Mesothelial cell of epicardium (in vitro differentiated cells): ENCODE measurements around the gene MYL6B. TPM values are rescaled to one million over a fixed set of nuclear protein-coding genes. Genes with fewer than 3 reads are reported as not detected.

Source experiments
- DNase-seq, 2 experiments: peaks; one replicate each; pipeline ENCODE4 v3.0.0; 2021; ENCODE audit warnings: low spot score in 2 of 2; ENCODE audit not compliant: unreplicated experiment in 2 of 2
- H3K27ac Mint-ChIP-seq: 2 replicates; pipeline ENCODE4 v1.8.0; 2021; ENCODE audit warnings: mixed read lengths
- H3K27me3 Mint-ChIP-seq: 2 replicates; pipeline ENCODE4 v1.8.0; 2021; ENCODE audit warnings: low read depth, mixed read lengths
- H3K36me3 Mint-ChIP-seq: 2 replicates; pipeline ENCODE4 v1.8.0; 2021; ENCODE audit warnings: mixed read lengths
- H3K4me1 Mint-ChIP-seq: 2 replicates; pipeline ENCODE4 v1.8.0; 2021; ENCODE audit warnings: mixed read lengths
- H3K4me3 Mint-ChIP-seq: 2 replicates; pipeline ENCODE4 v1.8.0; 2021; ENCODE audit warnings: mild to moderate bottlenecking, moderate library complexity, mixed read lengths
- H3K9me3 Mint-ChIP-seq: 2 replicates; pipeline ENCODE4 v1.8.0; 2021; ENCODE audit warnings: mixed read lengths
- CTCF ChIP-seq: fragments of 200-600 bp; sonication (generic); IDR thresholded peaks from one replicate; pipeline ENCODE4 v1.5.0; 2021; ENCODE audit warnings: antibody characterized with exemption; ENCODE audit not compliant: unreplicated experiment
- total RNA-seq: library from RNA; stranded (reverse); gene quantifications from 3 replicates; pipeline ENCODE4 v1.2.1, GENCODE V29; 2021

Gene MYL6B
- total RNA-seq, result 150 to 151 TPM (median 150 TPM) in 3 replicates

GRCh38 chr12:56152132-56152755, at the start of gene MYL6B:
Gene MYL6B (plus strand): TSS chr12:56152587. CDS start chr12:56153919, 1,332 bp downstream.
- DNase-seq, result peak; percentile 87 to 89
- TF ChIP-seq CTCF, result no peak
- H3K4me3 Mint-ChIP-seq, result peak within 1 kb of the TSS; percentile 93
- H3K4me1 Mint-ChIP-seq, result peaks cover 28% of the 10 kb centered on the region
- peaks cover 11% of the 10 kb centered on the region for H3K36me3 Mint-ChIP-seq
- H3K27ac Mint-ChIP-seq, result peak within 1 kb of the TSS; percentile 96
- no peaks in the 10 kb centered on the region for H3K9me3 Mint-ChIP-seq
- no peaks in the 10 kb centered on the region for H3K27me3 Mint-ChIP-seq

- no peak overlapping the region for H3K27ac Mint-ChIP-seq
- no peak for DNase-seq
- no peaks in the 10 kb centered on the region for H3K9me3 Mint-ChIP-seq
- H3K4me1 Mint-ChIP-seq, result peaks cover 29% of the 10 kb centered on the region
- no peaks in the 10 kb centered on the region for H3K27me3 Mint-ChIP-seq
- TF ChIP-seq CTCF, result no peak
- no peak overlapping the region for H3K4me3 Mint-ChIP-seq
- H3K36me3 Mint-ChIP-seq, result peaks cover 19% of the 10 kb centered on the region
Observed at GRCh38 chr12:56102683-56103065, 49.7 kb upstream of the MYL6B start.

GRCh38 chr12:56103066-56103711, 49.2 kb upstream of the MYL6B start:
- H3K9me3 Mint-ChIP-seq, result no peaks in the 10 kb centered on the region
- peaks cover 29% of the 10 kb centered on the region for H3K4me1 Mint-ChIP-seq
- TF ChIP-seq CTCF, result no peak
- DNase-seq, result no peak
- peak overlapping the region; percentile 96 for H3K4me3 Mint-ChIP-seq
- H3K27me3 Mint-ChIP-seq, result no peaks in the 10 kb centered on the region
- H3K36me3 Mint-ChIP-seq, result peaks cover 18% of the 10 kb centered on the region
- peak overlapping the region; percentile 98 for H3K27ac Mint-ChIP-seq

GRCh38 chr12:56103823-56104108, 48.6 kb upstream of the MYL6B start:
- H3K27me3 Mint-ChIP-seq, result no peaks in the 10 kb centered on the region
- TF ChIP-seq CTCF, result no peak

GRCh38 chr12:56104109-56104814, 48.1 kb upstream of the MYL6B start, which contains the start of gene PA2G4:
Gene PA2G4 (plus strand): TSS chr12:56104559. CDS start chr12:56104738, 179 bp downstream.
- Mint-ChIP-seq H3K9me3 (no peaks in the 10 kb centered on the region), H3K36me3 (peaks cover 22% of the 10 kb centered on the region), H3K27me3 (no peaks in the 10 kb centered on the region), H3K4me1 (peaks cover 29% of the 10 kb centered on the region), H3K27ac (peak within 1 kb of the TSS; percentile 98), H3K4me3 (peak within 1 kb of the TSS; percentile 96)
- no peak for TF ChIP-seq CTCF
- DNase-seq, result peak; percentile 91 to 94

More at GRCh38 chr12:56103823-56104108, 48.6 kb upstream of the MYL6B start:
- Mint-ChIP-seq H3K36me3 (peaks cover 21% of the 10 kb centered on the region), H3K4me1 (peaks cover 29% of the 10 kb centered on the region), H3K27ac (peak overlapping the region; percentile 98), H3K4me3 (peak overlapping the region; percentile 96), H3K9me3 (no peaks in the 10 kb centered on the region)
- no peak for DNase-seq
